Measurements from ENCODE around the gene CHRNA1. TPM values are rescaled to one million over a fixed set of nuclear protein-coding genes. Genes with fewer than 3 reads are reported as not detected.

The CHRNA1 gene
- total RNA-seq, 3 donors from 2014 or later: 0.76 to 2.6 (median 1.4) TPM

DNA sequence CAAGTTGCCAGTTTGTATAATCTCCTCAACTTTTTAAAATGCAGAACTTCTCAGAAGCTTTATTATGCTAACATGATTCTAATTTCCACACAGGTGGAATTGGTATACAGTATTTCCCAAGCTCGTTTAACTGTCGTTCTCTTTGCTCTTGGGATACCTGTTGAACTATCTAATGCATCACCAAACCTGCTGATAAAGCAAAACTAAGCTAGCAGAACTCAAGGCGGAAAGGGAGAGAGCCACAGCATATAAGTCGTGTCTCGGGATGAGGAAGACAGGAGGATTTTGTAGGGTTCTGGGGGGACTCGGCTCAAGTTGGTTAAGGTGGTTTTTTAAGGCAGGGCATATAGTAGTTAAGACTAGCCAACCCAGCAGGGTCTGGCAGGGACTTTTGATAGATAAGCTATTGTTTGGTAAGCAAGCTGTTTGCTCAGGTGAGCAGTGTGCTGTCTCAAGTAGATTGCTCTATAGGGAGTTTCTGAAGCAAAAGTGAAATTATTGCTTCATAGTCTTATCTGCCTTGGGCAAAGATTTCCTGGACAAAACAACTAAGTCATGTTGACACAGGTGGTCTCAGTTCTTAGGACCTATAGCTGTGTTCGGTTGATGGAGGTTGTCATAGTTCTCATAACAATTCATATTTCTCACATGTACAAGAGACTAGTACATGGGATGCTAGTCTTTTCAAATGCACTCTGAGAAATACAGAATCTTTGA lies 28.2 kb upstream of the CHRNA1 start:
- Histone ChIP-seq H3K36me3 (ENCODE audit: low read depth) (no peaks in the 10 kb centered on the region), H3K4me3 (no peak overlapping the region), H3K9me3 (no peaks in the 10 kb centered on the region), H3K4me1 (ENCODE audit: low read depth) (no peaks in the 10 kb centered on the region)
- DNase-seq (no peak), ATAC-seq (no peak)
- TF ChIP-seq, protein P1, sequence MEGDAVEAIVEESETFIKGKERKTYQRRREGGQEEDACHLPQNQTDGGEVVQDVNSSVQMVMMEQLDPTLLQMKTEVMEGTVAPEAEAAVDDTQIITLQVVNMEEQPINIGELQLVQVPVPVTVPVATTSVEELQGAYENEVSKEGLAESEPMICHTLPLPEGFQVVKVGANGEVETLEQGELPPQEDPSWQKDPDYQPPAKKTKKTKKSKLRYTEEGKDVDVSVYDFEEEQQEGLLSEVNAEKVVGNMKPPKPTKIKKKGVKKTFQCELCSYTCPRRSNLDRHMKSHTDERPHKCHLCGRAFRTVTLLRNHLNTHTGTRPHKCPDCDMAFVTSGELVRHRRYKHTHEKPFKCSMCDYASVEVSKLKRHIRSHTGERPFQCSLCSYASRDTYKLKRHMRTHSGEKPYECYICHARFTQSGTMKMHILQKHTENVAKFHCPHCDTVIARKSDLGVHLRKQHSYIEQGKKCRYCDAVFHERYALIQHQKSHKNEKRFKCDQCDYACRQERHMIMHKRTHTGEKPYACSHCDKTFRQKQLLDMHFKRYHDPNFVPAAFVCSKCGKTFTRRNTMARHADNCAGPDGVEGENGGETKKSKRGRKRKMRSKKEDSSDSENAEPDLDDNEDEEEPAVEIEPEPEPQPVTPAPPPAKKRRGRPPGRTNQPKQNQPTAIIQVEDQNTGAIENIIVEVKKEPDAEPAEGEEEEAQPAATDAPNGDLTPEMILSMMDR (IDR thresholded peaks at IDR 0.05): no peak
- intact Hi-C loops (cut with DNase I, micrococcal nuclease): no loop called here

DNA sequence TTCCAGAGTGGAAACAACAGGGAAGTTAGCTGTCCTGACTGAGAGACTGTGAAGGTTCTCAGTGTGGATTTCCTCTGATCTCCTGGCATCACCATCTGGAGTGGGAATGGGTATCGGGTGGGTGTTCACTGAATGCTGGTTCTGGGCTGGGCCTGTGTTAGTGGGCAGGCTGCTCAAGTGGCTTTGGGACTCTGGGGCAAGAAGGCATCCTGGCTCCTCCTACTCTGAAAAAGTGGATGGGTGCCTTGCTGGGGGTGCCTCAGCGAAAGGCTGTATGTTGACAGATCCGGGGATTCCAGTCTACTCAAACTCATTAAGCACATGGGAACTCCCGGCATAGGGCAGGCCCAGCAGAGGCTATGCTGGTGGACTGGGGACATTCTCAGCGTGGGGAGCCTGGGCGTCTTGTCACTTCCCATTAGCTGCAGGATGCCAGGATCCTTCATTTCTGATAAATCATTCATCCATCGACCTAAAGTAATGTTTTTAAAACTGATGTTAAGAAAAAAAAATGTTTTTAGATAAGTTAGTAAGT lies 27.5 kb upstream of the CHRNA1 start:
- TF ChIP-seq, protein P1 (IDR thresholded peaks at IDR 0.05): no peak
- intact Hi-C loops (cut with DNase I, micrococcal nuclease): no loop called here
- H3K4me3 ChIP-seq: no peak overlapping the region
- no peaks in the 10 kb centered on the region for H3K4me1 ChIP-seq (ENCODE audit: low read depth)
- ATAC-seq: no peak
- no peak for DNase-seq
- H3K36me3 ChIP-seq (ENCODE audit: low read depth): no peaks in the 10 kb centered on the region
- H3K9me3 ChIP-seq: no peaks in the 10 kb centered on the region

GRCh38 chr2:174791020-174791419 lies 26.7 kb upstream of the CHRNA1 start:
- no peak overlapping the region for H3K4me3 ChIP-seq
- no peaks in the 10 kb centered on the region for H3K9me3 ChIP-seq
- TF ChIP-seq, protein P1 (IDR thresholded peaks at IDR 0.05): no peak
- no peaks in the 10 kb centered on the region for H3K4me1 ChIP-seq (ENCODE audit: low read depth)
- ATAC-seq (no peak), DNase-seq (no peak)
- H3K36me3 ChIP-seq (ENCODE audit: low read depth): no peaks in the 10 kb centered on the region
- intact Hi-C loops (cut with DNase I, micrococcal nuclease): no loop called here

DNA sequence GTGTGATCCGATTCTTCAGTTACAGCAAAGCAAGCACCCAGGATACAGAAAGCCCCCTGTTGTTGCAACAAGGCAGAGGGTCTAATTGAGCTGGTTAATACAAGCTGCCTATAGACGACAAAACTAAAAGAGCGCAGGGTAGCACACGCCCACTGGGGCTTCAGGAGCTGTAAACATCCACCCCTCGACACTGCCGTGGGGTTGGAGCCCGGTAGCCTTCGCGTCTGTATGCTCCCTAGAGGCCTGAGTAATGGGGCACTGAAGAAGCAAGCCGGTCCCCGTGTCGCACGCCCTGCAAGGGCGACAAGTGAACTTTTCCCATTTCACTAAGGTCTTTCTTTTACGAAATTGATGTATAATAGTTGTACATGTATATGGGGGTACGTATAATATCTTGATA lies 24.7 kb upstream of the CHRNA1 start:
- intact Hi-C loops (cut with DNase I, micrococcal nuclease): no loop called here
- Histone ChIP-seq H3K36me3 (ENCODE audit: low read depth) (no peaks in the 10 kb centered on the region), H3K4me1 (ENCODE audit: low read depth) (no peaks in the 10 kb centered on the region), H3K4me3 (no peak overlapping the region), H3K9me3 (no peaks in the 10 kb centered on the region)
- TF ChIP-seq, protein P1 (IDR thresholded peaks at IDR 0.05): no peak
- no peak for ATAC-seq
- DNase-seq: no peak

- no peak for ATAC-seq
- Histone ChIP-seq H3K4me3 (no peak overlapping the region), H3K4me1 (ENCODE audit: low read depth) (no peaks in the 10 kb centered on the region), H3K9me3 (no peaks in the 10 kb centered on the region), H3K36me3 (ENCODE audit: low read depth) (no peaks in the 10 kb centered on the region)
- TF ChIP-seq, protein P1 (IDR thresholded peaks at IDR 0.05): no peak
- no peak for DNase-seq
- intact Hi-C loops (cut with DNase I, micrococcal nuclease): no loop called here
These were observed 24.1 kb upstream of the CHRNA1 start for GRCh38 chr2:174788291-174788929.
